Measurements from ENCODE around the gene SLC27A4. TPM values are rescaled to one million over a fixed set of nuclear protein-coding genes. Genes with fewer than 3 reads are reported as not detected.

SLC27A4 gene
- total and polyA plus RNA-seq, 2 of the 13 experiments (the other 11 are each of a cell fraction or from before 2014, with no cell fraction given) = 10.6 to 18.8 TPM

DNA sequence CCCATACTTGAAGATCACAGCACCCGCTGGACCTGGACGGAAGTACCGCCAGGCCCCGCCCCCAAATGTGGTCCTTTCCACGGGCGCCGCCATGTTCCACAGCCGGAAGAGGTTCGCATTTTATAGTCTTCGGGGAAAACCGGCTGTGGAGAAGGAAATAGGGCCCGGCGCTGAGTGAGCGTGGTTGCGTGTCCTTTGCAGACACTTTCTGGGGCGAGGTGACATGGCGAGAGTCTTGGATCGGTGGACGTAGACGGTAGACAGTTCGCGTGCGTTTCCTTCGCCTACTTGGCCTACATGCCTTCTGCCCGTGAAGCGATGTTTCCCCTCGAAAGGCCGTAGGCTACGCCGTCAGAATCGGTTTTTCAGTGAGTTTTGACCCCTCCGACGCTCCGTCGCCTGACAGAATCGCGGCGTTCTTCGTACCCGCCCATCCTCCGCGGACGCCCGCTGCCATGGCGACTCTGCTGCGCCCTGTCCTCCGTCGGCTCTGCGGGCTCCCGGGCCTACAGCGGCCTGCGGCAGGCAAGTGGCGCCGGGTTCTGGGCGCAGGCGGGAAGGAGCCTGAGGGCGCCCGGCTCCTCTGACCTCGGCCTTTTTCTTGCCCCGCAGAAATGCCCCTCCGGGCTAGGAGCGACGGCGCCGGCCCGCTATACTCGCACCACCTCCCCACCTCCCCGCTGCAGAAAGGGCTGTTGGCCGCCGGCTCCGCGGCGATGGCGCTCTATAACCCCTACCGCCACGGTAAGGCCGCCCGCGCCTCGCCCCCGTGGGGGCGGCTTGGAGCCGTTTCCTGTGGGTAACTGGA lies 17.7 kb upstream of the SLC27A4 start, which contains the start of the genes COQ4 and TRUB2 (continued):
- TF ChIP-seq, protein P1, sequence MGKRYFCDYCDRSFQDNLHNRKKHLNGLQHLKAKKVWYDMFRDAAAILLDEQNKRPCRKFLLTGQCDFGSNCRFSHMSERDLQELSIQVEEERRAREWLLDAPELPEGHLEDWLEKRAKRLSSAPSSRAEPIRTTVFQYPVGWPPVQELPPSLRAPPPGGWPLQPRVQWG (CRISPR knock-in tag; IDR thresholded peaks at IDR 0.05; ENCODE audit: borderline replicate concordance, low read depth) = no peak
- TF ChIP-seq MTA1 (CRISPR knock-in tag; IDR thresholded peaks at IDR 0.05; ENCODE audit: borderline replicate concordance) (0 out of 2 replicates have a peak, but pooled peaks have one; percentile 21), MIER2 (CRISPR knock-in tag; IDR thresholded peaks at IDR 0.05) (0 out of 2 replicates have a peak, but pooled peaks have one; percentile 16), NCOA1 (CRISPR knock-in tag; IDR thresholded peaks at IDR 0.05) (peak; percentile 92; the same call in 1 of the 2 replicates), TOE1 (CRISPR knock-in tag; IDR thresholded peaks at IDR 0.05) (no peak; the same call in 1 of the 2 replicates), THAP8 (CRISPR knock-in tag; IDR thresholded peaks at IDR 0.05; ENCODE audit: borderline replicate concordance) (no peak), RAD51 (IDR thresholded peaks at IDR 0.05; ENCODE audit: borderline replicate concordance) (no peak; the same call in 1 of the 2 replicates), ZNF788 (CRISPR knock-in tag; IDR thresholded peaks at IDR 0.05; ENCODE audit: borderline replicate concordance) (peak; percentile 93; the same call in 1 of the 2 replicates), JDP2 (CRISPR knock-in tag; IDR thresholded peaks at IDR 0.05; ENCODE audit: borderline replicate concordance) (no peak), ZNF557 (CRISPR knock-in tag; IDR thresholded peaks at IDR 0.05) (peak; percentile 56; the same call in 1 of the 2 replicates), CREB3 (CRISPR knock-in tag; IDR thresholded peaks at IDR 0.05) (peak; percentile 92), ZNF670 (CRISPR knock-in tag; IDR thresholded peaks at IDR 0.05; ENCODE audit: borderline replicate concordance) (no peak; the same call in 1 of the 2 replicates), ZNF253 (CRISPR knock-in tag; IDR thresholded peaks at IDR 0.05; ENCODE audit: borderline replicate concordance) (no peak), RERE (CRISPR knock-in tag; IDR thresholded peaks at IDR 0.05; ENCODE audit: low read depth) (no peak; the same call in 1 of the 2 replicates), ZNF501 (CRISPR knock-in tag; IDR thresholded peaks at IDR 0.05) (peak; percentile 94), MIER3 (CRISPR knock-in tag; IDR thresholded peaks at IDR 0.05; ENCODE audit: borderline replicate concordance) (peak; percentile 64; the same call in 1 of the 2 replicates)
- TF ChIP-seq, protein P2, sequence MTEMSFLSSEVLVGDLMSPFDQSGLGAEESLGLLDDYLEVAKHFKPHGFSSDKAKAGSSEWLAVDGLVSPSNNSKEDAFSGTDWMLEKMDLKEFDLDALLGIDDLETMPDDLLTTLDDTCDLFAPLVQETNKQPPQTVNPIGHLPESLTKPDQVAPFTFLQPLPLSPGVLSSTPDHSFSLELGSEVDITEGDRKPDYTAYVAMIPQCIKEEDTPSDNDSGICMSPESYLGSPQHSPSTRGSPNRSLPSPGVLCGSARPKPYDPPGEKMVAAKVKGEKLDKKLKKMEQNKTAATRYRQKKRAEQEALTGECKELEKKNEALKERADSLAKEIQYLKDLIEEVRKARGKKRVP (CRISPR knock-in tag; IDR thresholded peaks at IDR 0.05) = peak in 1 of 2 experiments; percentile 63; a peak in 2 of 4 replicates
- TF ChIP-seq, protein P3, sequence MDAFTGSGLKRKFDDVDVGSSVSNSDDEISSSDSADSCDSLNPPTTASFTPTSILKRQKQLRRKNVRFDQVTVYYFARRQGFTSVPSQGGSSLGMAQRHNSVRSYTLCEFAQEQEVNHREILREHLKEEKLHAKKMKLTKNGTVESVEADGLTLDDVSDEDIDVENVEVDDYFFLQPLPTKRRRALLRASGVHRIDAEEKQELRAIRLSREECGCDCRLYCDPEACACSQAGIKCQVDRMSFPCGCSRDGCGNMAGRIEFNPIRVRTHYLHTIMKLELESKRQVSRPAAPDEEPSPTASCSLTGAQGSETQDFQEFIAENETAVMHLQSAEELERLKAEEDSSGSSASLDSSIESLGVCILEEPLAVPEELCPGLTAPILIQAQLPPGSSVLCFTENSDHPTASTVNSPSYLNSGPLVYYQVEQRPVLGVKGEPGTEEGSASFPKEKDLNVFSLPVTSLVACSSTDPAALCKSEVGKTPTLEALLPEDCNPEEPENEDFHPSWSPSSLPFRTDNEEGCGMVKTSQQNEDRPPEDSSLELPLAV (CRISPR knock-in tag; conservative IDR thresholded peaks at IDR 0.05; ENCODE audit: low read depth) = no peak
